IPS-NIHi7 (cell line): Measurements from ENCODE around the gene TCTN2.

Experiments used
- DNase-seq: peaks from one replicate; pipeline ENCODE4 v3.0.0; 2012; ENCODE audit warnings: mixed read lengths; ENCODE audit errors: extremely low spot score

Gene TCTN2

GRCh38 chr12:123686636-123687190 is 15.8 kb downstream of the TCTN2 start:
- no peak for DNase-seq

- no peak for DNase-seq
These were observed 19.4 kb downstream of the TCTN2 start for GRCh38 chr12:123690191-123690840.

GRCh38 chr12:123696207-123696606 is 25.3 kb downstream of the TCTN2 start:
- no peak for DNase-seq

DNA sequence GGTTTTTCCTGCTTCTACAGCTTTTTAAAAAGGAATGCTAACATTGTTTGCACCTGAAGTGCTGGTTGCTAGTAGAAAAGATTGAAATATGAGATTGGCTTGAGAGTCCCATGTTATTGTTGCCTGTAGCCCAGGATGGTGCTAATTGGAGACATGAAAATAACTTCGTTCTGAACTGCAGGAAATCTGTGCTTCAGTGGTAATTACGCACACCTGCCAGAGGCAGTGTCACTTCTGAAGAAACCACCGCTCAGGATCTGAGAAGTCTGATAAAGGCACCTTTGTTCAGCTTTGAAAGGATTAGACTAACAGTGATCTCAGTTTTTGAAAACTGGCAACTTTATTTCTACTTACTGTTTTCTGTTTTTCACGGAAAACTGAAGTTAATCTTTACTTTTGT is 25.7 kb downstream of the TCTN2 start:
- DNase-seq: no peak

- DNase-seq: no peak
These were observed 35.0 kb downstream of the TCTN2 start for GRCh38 chr12:123705935-123706334.

GRCh38 chr12:123707466-123707865 is 36.6 kb downstream of the TCTN2 start:
- DNase-seq: no peak

DNA sequence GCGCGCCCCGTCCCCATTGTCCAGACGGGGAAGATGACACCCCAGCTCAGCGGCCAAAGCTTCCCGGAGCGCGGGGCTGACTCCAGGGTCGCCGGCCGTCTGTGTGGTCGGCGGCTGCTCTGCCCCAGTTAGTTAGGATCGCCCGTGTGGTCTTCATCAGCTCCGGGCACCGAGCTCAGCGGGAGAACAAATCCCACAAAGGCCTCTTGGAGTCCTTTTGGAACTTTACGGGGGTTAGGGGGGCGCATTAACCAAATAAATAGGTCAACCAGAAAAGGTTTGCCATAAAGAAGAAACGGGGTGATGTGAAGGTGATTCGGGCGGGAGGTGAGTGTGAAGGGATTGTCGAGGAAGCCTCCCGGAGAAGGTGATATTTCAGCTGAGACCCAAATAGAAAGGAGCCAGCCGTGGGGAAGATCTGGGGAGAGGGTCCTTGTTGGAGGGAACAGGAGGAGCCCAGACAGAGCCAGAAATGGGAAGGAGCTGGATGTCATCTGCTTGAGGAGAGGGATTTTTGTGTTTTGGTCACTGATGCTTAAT is 41.9 kb downstream of the TCTN2 start:
- no peak for DNase-seq

GRCh38 chr12:123713398-123713797 is 42.5 kb downstream of the TCTN2 start:
- no peak for DNase-seq

- DNase-seq: no peak
These were observed 43.1 kb downstream of the TCTN2 start for GRCh38 chr12:123713823-123714585.

- no peak for DNase-seq
These were observed 44.3 kb downstream of the TCTN2 start for GRCh38 chr12:123715195-123715594.

- DNase-seq: no peak
These were observed 46.4 kb downstream of the TCTN2 start for GRCh38 chr12:123717350-123717749.

DNA sequence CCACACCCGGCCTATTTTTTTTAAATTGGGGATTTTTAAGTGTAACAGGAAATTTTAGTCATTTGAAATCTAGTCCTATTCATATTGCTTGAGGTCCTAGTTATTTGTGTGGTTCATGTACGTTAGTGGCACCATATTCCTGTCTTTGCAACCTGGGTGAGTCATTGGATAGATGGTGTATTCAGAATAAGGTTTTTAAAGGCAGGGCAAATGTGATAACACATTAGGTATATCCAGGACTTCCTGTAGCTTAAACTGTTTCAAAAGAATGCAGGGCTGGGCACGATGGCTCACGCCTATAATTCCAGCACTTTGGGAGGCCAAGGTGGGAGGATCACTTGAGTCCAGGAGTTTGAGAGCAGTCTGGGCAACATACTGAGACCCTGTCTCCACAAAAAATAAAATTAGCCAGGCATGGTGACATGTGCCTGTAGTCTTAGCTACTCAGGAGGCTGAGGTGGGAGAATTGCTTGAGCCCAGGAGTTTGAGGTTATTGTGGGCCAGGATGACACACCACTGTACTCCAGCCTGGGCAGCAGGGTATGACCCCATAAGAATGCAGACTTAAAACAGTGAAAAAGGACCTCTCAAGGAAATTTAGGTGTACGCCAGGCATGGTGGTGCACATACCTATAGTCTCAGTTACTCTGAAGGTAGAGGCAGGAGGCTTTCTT is 49.4 kb downstream of the TCTN2 start:
- DNase-seq: no peak

- DNase-seq: no peak
These were observed 50.3 kb downstream of the TCTN2 start for GRCh38 chr12:123721245-123721644.

DNA sequence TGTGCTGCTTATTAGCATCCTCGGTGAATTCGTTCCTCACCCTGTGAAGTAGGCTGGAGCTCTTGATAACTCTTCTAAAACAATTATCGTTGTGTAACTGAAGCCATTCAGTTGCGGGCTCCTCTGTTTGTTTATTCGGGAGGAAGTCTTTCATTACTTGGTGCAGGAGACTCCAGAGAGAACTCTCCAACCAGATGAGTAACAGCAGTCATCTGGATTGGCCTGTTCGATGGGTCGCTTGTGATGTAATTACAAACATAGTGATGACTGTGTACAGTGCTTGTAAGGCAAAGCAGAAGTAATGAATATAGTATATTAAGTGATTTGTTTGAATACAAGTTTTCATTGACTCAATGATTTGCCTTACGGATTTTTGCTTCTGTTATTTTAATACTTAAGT is 52.1 kb downstream of the TCTN2 start:
- no peak for DNase-seq

- no peak for DNase-seq
These were observed 52.9 kb downstream of the TCTN2 start for GRCh38 chr12:123723765-123724164.

- no peak for DNase-seq
These were observed 55.3 kb downstream of the TCTN2 start for GRCh38 chr12:123726244-123726643.

DNA sequence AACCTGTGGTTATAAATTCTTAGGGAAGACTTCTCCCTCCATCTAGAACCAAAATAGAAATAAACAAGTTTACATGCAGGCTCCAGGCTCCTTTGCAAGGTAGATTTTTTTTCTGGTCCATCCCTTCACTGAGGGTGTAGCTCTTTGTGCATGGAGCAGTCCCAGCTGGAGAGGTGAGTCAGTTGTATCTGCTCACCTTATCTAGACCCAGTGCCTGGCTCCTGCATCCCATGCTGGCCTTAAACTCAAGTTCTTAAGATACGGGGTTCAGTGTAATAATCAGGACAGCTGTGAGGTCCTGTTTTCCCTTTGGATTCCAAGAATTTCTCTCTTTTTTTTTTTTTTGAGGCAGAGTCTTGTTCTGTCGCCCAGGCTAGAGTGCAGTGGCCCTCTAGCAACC is 56.0 kb downstream of the TCTN2 start:
- no peak for DNase-seq

- no peak for DNase-seq
These were observed 57.0 kb downstream of the TCTN2 start for GRCh38 chr12:123727878-123728277.

- DNase-seq: no peak
These were observed 60.7 kb downstream of the TCTN2 start for GRCh38 chr12:123731596-123731995.

DNA sequence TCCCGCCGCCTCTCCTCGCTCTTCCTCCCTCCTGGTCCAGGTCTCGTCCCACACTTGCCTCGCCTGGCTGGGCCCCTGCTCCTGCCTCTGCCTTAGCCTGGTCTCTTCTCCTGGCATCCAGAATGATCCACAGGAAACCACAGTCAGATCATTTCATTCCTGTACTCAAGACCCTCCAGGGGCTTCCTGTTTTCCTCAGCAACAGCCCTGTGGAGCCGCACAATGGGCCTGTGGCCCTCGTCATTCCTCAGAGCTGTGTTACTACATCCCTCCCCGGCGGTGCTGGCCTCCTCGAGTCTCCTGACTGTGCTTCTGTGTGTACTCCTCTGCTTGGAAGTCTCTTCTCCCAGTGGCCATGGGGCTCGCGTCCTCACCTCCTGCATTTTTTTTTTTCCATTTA is 61.3 kb downstream of the TCTN2 start:
- no peak for DNase-seq

DNA sequence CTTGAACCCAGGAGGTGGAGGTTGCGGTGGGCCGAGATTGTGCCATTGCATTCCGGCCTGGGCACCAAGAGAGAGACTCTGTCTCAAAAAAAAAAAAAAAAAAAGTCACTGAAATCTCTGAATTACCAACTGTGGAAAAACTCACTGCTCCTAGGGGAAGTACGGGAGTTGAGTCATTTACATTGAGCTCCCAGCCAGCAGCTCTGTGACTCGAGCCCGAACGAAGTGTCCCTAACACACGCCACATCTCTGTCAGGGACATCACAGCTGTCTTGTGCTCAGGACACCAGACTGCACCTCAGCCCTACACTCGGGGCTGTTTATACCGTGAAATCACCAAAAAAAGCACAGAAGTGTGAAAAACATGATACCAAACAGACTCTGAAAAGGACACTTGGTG is 62.3 kb downstream of the TCTN2 start:
- DNase-seq: no peak

- no peak for DNase-seq
These were observed 63.4 kb downstream of the TCTN2 start for GRCh38 chr12:123734268-123734667.
